ENCODE results near the gene CEMIP2.
"Not testable (repeated sequence)": the region's sequence is repeated elsewhere in the genome, so short reads cannot be mapped to it uniquely, and the experiment has no call there.

Gene CEMIP2, protein sequence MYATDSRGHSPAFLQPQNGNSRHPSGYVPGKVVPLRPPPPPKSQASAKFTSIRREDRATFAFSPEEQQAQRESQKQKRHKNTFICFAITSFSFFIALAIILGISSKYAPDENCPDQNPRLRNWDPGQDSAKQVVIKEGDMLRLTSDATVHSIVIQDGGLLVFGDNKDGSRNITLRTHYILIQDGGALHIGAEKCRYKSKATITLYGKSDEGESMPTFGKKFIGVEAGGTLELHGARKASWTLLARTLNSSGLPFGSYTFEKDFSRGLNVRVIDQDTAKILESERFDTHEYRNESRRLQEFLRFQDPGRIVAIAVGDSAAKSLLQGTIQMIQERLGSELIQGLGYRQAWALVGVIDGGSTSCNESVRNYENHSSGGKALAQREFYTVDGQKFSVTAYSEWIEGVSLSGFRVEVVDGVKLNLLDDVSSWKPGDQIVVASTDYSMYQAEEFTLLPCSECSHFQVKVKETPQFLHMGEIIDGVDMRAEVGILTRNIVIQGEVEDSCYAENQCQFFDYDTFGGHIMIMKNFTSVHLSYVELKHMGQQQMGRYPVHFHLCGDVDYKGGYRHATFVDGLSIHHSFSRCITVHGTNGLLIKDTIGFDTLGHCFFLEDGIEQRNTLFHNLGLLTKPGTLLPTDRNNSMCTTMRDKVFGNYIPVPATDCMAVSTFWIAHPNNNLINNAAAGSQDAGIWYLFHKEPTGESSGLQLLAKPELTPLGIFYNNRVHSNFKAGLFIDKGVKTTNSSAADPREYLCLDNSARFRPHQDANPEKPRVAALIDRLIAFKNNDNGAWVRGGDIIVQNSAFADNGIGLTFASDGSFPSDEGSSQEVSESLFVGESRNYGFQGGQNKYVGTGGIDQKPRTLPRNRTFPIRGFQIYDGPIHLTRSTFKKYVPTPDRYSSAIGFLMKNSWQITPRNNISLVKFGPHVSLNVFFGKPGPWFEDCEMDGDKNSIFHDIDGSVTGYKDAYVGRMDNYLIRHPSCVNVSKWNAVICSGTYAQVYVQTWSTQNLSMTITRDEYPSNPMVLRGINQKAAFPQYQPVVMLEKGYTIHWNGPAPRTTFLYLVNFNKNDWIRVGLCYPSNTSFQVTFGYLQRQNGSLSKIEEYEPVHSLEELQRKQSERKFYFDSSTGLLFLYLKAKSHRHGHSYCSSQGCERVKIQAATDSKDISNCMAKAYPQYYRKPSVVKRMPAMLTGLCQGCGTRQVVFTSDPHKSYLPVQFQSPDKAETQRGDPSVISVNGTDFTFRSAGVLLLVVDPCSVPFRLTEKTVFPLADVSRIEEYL (N-terminal part only)

DNA sequence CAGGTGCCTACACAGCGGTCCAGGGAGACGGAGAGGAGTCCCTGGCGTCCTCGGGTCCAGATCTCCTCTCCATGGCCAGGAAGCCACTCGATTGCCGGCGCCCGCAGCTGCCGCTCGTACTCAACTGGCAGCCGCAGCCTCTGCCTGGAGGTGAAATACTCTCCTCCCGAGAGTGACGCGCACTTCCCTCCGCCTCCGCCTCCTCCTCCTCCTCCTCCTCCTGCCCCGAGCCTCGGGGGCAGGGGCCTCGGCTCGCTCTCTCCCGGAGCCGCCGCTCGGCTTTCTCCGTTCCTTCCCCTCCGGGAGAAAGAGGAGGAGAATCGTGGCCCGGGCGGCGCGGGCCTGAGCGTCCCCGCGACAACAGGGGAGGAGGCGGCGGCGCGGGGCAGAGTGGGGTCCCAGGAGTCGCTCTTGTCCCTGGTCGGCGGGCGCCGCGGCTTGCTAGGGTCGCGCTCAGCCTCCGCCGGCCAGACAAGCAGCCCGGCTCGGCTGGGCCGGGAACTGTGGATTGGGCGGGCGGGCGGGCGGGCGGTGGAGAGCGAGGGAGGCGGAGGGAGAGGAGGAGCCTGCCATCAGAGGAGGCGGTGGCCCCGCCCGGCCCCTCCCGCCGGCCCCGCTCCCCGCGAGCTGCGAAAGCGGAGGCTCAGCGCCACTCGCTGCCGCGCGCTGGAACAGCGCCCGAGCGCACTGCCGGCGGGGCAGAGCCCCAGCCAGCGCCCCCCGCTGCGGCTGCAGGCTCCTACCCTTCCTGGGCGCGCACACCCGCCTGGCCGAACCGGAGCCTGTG lies at the start of gene CEMIP2:
Gene CEMIP2 (minus strand): TSS at position 126 of the 787 bp plus-strand sequence. CDS start 18,140 bp downstream, outside the sequence.
- peak; percentile 88 to 89 for DNase-seq

DNA sequence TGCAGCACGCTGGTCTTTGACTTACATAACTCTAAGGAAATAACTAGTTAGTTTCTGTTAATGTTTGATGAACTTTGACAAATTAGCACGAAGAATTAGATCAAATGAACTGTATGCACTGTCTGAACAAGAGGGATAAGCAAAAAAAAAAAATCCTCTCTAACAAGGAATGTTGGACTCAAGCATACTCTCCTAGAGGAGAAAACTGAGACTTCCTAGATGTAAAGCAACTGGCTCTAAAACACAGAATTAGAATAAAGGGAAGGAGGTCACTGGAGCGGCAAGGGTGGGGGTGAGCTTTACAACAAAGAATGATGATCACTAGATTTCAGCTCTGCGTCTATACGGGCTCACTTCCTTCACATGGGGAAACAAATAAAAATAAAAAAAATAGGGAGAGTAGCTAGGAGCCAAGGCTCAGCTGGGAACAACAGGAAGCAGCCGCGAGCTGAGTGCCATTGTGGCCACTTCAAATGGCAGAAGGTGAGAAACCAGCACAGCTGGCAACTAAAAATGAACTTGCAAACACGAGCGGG lies 48.7 kb upstream of the CEMIP2 start:
- no peak for DNase-seq

- DNase-seq = no peak
Observed at GRCh38 chr9:71814815-71815214, 46.5 kb upstream of the CEMIP2 start.

- no peak for DNase-seq
Observed at GRCh38 chr9:71814226-71814625, 45.9 kb upstream of the CEMIP2 start.

GRCh38 chr9:71812385-71812784 lies 44.1 kb upstream of the CEMIP2 start:
- DNase-seq = no peak

DNA sequence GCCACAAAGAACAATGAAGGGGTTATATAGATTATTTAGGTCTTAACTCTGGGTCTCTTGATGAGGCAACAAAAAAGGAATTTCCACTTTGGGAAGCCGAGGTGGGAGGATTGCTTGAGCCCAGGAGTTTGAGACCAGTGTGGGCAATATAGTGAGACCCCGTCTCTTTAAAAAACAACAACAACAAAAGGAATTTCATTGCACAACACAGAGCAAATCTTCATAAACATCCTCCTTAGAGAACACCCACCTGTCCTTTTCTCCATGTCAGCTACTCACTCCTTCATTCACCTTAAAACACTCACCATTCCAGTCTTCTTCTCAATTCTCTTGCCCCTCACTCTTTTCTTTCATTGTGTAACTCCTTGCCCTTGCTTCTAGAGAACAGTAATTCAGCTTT lies 39.8 kb upstream of the CEMIP2 start:
- no peak for DNase-seq

GRCh38 chr9:71806901-71807307 lies 38.6 kb upstream of the CEMIP2 start:
- DNase-seq = peak; percentile 54 to 59

- not testable (repeated sequence) for DNase-seq
Observed at GRCh38 chr9:71805096-71805495, 36.8 kb upstream of the CEMIP2 start.

GRCh38 chr9:71801826-71802225 lies 33.5 kb upstream of the CEMIP2 start:
- no peak for DNase-seq

DNA sequence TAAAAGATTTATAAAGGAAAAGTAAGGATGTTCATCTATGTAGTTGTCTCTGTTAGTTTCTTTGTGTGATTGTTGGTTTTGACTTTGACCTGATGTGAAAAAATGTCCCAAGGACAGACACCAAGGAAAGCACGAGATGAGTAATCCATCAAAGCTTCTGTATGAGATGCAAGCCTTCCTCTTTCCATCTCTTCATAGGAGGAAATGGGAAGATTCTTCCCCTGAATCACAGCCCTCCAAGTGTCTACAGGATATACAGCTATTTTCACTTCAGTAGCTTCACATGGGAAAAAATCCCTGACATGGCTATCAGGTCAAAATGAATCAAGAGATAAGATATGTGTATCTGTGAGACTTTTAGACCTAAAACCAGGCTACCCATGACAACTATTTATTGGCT lies 29.0 kb upstream of the CEMIP2 start:
- no peak for DNase-seq

DNA sequence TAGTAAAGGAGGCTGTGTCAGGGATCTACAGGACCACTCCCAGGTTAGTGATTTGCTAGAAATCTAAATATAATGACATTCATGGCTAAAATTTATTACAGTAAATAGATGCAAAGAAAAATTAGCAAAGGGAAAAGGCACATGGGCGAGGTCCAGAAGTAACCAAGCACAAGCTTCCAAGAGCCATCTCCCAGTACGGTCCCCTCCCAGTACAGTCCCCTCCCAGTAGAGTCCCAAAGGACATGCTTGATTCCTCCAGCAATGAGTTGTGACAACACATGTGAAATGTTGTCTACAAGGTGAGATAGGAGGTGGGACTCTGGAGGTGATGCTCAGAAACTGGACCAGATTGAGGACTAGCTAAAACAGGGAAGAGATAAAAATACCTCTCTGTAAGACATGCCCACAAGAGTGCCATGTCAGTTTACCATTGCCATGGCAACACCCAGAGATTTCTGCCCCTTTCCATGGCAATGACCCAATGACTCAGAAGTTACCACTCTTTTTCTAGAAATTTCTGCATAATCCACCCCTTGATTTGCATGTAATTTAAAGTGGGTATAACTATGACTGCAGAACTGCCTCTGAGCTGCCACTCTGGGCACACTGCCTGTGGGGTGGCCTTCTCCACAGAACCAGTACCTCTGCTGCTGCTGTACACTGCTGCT lies 27.9 kb upstream of the CEMIP2 start:
- DNase-seq = no peak

DNA sequence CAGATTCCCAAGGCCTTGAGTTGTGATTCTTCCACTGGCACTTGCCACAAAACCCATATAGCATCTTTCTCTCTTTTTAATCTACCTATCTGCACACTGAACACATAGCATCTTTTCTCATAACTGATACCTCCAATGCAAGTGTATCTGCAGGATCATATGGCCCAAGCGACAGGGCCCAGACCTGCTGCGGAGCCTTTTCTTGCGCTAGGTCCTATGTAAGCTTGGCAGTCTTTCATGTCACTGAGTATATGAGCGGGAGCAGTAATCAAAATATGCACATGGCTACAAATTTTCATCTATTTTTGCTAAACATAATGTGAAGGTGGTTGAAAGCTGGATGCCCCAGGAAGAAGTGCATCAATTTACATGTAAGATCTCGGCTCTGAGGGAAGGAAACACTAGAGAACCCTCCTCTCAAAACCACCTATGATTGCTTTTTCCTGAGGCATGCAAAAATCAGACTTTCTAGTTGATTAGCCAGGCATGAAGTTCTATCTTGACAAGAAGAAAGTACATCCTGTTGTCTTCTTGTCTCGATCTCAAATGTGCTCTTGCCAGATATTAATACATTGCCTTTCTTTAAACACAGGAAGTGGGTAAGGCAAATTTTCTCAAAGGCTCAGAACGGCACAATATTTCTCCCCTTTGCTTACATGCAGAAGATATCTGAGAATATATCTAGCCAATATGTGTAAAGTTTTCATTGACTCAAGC lies 26.9 kb upstream of the CEMIP2 start:
- DNase-seq = no peak

- DNase-seq = no peak
Observed at GRCh38 chr9:71793386-71794105, 25.2 kb upstream of the CEMIP2 start.

GRCh38 chr9:71791875-71792274 lies 23.6 kb upstream of the CEMIP2 start:
- DNase-seq = no peak

DNA sequence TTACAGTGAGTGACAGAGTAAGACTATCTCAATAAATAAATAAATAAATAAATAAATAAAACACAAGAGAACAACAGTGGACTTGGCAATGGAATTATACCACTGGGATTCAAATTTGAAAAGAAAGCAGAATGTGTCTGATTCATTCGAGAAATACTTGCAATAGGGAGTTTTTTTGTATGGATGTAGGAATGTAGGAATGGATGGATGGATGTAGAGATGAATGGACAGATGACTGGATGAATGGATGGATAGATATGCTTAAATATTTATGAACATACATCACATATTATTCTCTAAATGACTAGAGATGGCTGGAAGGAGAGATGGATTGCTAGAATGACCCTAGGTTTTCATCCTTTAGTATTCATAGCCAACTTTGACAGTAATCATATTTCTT lies 22.0 kb upstream of the CEMIP2 start:
- no peak for DNase-seq

DNA sequence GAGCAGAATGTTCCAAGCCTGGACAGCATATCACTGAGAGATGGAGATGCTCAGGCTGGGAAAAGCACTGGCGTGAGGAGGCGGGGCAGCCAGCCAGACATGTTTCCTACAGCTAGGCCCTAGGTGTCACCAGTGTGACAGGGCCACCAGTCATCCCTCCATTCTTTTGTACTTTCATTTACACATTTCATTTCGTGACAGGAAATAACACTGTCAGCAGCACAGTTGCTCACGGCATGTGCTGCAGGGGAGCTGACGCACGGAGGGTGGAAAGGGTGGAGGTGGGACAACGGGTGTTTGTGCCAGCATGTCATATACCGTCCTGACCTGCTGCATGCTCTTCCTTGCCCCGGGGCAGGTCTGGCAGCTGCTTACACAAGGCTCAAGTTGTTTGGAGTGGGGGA lies 14.8 kb upstream of the CEMIP2 start:
- peak; percentile 79 to 84 for DNase-seq

- DNase-seq = no peak
Observed at GRCh38 chr9:71781391-71781790, 13.1 kb upstream of the CEMIP2 start.

DNA sequence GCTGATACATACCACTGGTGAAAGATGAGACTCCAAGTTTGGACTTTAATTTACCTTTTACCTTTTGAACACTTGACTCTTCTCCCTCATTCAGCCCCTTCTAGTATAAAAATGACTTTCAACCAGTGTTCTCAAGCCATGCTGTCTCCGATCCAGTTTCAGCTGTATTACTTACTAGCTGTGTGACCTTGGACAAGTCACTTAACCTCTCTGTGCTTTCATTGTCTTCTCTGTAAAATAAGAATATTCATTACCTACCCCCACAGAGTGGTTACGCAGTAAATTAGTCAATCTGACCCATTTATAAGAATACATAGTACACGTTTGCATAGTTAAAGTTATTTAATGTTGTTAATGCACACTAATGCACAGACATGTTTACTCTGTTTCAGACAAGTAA lies 12.6 kb upstream of the CEMIP2 start:
- no peak for DNase-seq

DNA sequence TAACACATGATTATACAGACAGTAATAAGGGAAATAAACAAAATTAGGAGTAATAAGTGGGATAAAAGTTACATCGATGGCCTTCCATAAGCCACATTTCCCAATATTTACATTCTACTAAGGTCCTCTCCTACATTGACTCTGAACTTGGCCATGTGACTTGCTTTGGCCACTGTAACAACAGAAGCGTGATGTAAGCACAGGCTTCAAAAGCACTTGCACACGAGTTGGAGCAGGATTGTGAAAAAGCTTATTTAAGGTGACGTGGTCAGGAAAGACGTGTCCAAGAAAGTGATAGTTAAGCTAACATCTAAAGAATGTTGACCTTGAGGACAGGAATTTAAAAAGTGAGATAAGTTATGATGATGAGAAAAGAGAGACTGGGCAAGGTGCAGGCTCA lies 9.8 kb upstream of the CEMIP2 start:
- no peak for DNase-seq

- DNase-seq = no peak
Observed at GRCh38 chr9:71774920-71775319, 6.6 kb upstream of the CEMIP2 start.

Data from stimulated activated CD4-positive, alpha-beta T cell treated with anti-CD3 and anti-CD28 coated beads, Interleukin-2, amount 100 ng/mL, for 24 hours (primary cell).